ENCODE data around the gene ACSF3. TPM values are rescaled to one million over a fixed set of nuclear protein-coding genes. Genes with fewer than 3 reads are reported as not detected.

The ACSF3 gene
- total RNA-seq, 2 experiments from 2014 or later, result 112 to 143 TPM

- no peak for DNase-seq (ENCODE audit: low spot score)
- TF ChIP-seq EZH2phosphoT487 (IDR thresholded peaks at IDR 0.05; ENCODE audit: borderline replicate concordance, low read depth, low read length), result no peak
- no peak for TF ChIP-seq CTCF (conservative IDR thresholded peaks at IDR 0.05; ENCODE audit: low read length)
- Histone ChIP-seq H3K9me3 (ENCODE audit: low read length) (no peaks in the 10 kb centered on the region), H4K20me1 (ENCODE audit: insufficient read depth, low read length) (no peaks in the 10 kb centered on the region), H3K4me1 (ENCODE audit: insufficient read depth, low read length, poor library complexity, severe bottlenecking) (peaks cover 37% of the 10 kb centered on the region), H3K4me3 (ENCODE audit: low read depth, low read length, poor library complexity, severe bottlenecking) (no peak overlapping the region), H3K4me2 (ENCODE audit: low read length) (no peak overlapping the region), H3K27ac (ENCODE audit: low read depth, low read length, poor library complexity, severe bottlenecking) (no peak overlapping the region), H3K9me2 (ENCODE audit: insufficient read depth, low read length) (no peaks in the 10 kb centered on the region), H3K79me2 (ENCODE audit: insufficient read depth, low read depth, low read length) (peaks cover 13% of the 10 kb centered on the region; the same call in 1 of the 2 replicates), H3K36me3 (ENCODE audit: insufficient read depth, low read length) (peaks cover 94% of the 10 kb centered on the region), H2AFZ (ENCODE audit: low read length) (no peak overlapping the region)
- ChIA-PET CTCF (ENCODE audit: unreplicated experiment) (no interaction called here), POLR2A (no interaction called here)
- BruUV-seq (replicated peaks), result no TSS peak
- intact Hi-C loops (cut with micrococcal nuclease; ENCODE audit: unreplicated experiment), result no loop called here
These were observed 17.0 kb downstream of the ACSF3 start for GRCh38 chr16:89110641-89111040.

- no peaks in the 10 kb centered on the region for H3K9me3 ChIP-seq (ENCODE audit: low read length)
- H3K79me2 ChIP-seq (ENCODE audit: insufficient read depth, low read depth, low read length), result peaks cover 19% of the 10 kb centered on the region; the same call in 1 of the 2 replicates
- CTCF ChIA-PET (ENCODE audit: unreplicated experiment), result no interaction called here
- H4K20me1 ChIP-seq (ENCODE audit: insufficient read depth, low read length), result no peaks in the 10 kb centered on the region
- no peak overlapping the region for H2AFZ ChIP-seq (ENCODE audit: low read length)
- TF ChIP-seq EZH2phosphoT487 (IDR thresholded peaks at IDR 0.05; ENCODE audit: borderline replicate concordance, low read depth, low read length), result no peak
- TF ChIP-seq CTCF (conservative IDR thresholded peaks at IDR 0.05; ENCODE audit: low read length), result no peak
- peaks cover 94% of the 10 kb centered on the region for H3K36me3 ChIP-seq (ENCODE audit: insufficient read depth, low read length)
- H3K27ac ChIP-seq (ENCODE audit: low read depth, low read length, poor library complexity, severe bottlenecking), result no peak overlapping the region
- H3K4me2 ChIP-seq (ENCODE audit: low read length), result no peak overlapping the region
- H3K9me2 ChIP-seq (ENCODE audit: insufficient read depth, low read length), result no peaks in the 10 kb centered on the region
- no peak overlapping the region for H3K4me3 ChIP-seq (ENCODE audit: low read depth, low read length, poor library complexity, severe bottlenecking)
- POLR2A ChIA-PET, result no interaction called here
- DNase-seq (ENCODE audit: low spot score), result no peak
- intact Hi-C loops (cut with micrococcal nuclease; ENCODE audit: unreplicated experiment), result no loop called here
- peaks cover 43% of the 10 kb centered on the region for H3K4me1 ChIP-seq (ENCODE audit: insufficient read depth, low read length, poor library complexity, severe bottlenecking)
- no TSS peak for BruUV-seq (replicated peaks)
These were observed 17.6 kb downstream of the ACSF3 start for GRCh38 chr16:89111263-89111662.

- H3K36me3 ChIP-seq (ENCODE audit: insufficient read depth, low read length), result peaks cover 94% of the 10 kb centered on the region
These were observed 18.9 kb downstream of the ACSF3 start for GRCh38 chr16:89112377-89113151.

More at GRCh38 chr16:89112377-89113151, 18.9 kb downstream of the ACSF3 start:
- no TSS peak for BruUV-seq (replicated peaks)
- peak overlapping the region; percentile 95 for H3K27ac ChIP-seq (ENCODE audit: low read depth, low read length, poor library complexity, severe bottlenecking)
- H3K9me3 ChIP-seq (ENCODE audit: low read length), result no peaks in the 10 kb centered on the region
- no peak for DNase-seq (ENCODE audit: low spot score)
- H3K4me2 ChIP-seq (ENCODE audit: low read length), result peak overlapping the region; percentile 94
- no peak overlapping the region for H3K4me3 ChIP-seq (ENCODE audit: low read depth, low read length, poor library complexity, severe bottlenecking)
- intact Hi-C loops (cut with micrococcal nuclease; ENCODE audit: unreplicated experiment), result no loop called here
- peaks cover 45% of the 10 kb centered on the region for H3K4me1 ChIP-seq (ENCODE audit: insufficient read depth, low read length, poor library complexity, severe bottlenecking)
- TF ChIP-seq EZH2phosphoT487 (IDR thresholded peaks at IDR 0.05; ENCODE audit: borderline replicate concordance, low read depth, low read length) (no peak), CTCF (conservative IDR thresholded peaks at IDR 0.05; ENCODE audit: low read length) (no peak)
- peaks cover 22% of the 10 kb centered on the region; the same call in 1 of the 2 replicates for H3K79me2 ChIP-seq (ENCODE audit: insufficient read depth, low read depth, low read length)
- no peak overlapping the region for H2AFZ ChIP-seq (ENCODE audit: low read length)
- H3K9me2 ChIP-seq (ENCODE audit: insufficient read depth, low read length), result no peaks in the 10 kb centered on the region
- no peaks in the 10 kb centered on the region for H4K20me1 ChIP-seq (ENCODE audit: insufficient read depth, low read length)
- ChIA-PET POLR2A (no interaction called here), CTCF (ENCODE audit: unreplicated experiment) (no interaction called here)
